Measurements from ENCODE around the gene ASPM. TPM values are rescaled to one million over a fixed set of nuclear protein-coding genes. Genes with fewer than 3 reads are reported as not detected.

The ASPM gene
- total and polyA plus RNA-seq, 9 of the 15 experiments (the other 6 are each of a cell fraction or from before 2014, with no cell fraction given): 22.7 to 84.4 (median 46.4) TPM

GRCh38 chr1:197062692-197063091 lies 83.8 kb downstream of the ASPM start:
- H3K4me2 ChIP-seq (ENCODE audit: insufficient read depth, low read length): no peak overlapping the region
- H3K27ac ChIP-seq (ENCODE audit: extremely low read depth, low read depth, low read length): no peak overlapping the region
- DNase-seq (ENCODE audit: extremely low read depth in 1 of 4, low spot score in 3 of 4) (no peak), FAIRE-seq (no peak), ATAC-seq (no peak)
- in situ Hi-C loops (cut with MboI) (no loop called here), intact Hi-C loops (cut with micrococcal nuclease) (loop anchor here (10.0 kb wide), 1 partner anchor 338 kb away; no protein-coding TSS in a partner anchor)
- no peaks in the 10 kb centered on the region for H3K9me3 ChIP-seq (replicated peaks; ENCODE audit: control insufficient read depth, insufficient read depth, low read depth, low read length)
- no peaks in the 10 kb centered on the region for H3K79me2 ChIP-seq (ENCODE audit: control insufficient read depth, insufficient read depth, low read length)
- WGBS (ENCODE audit: insufficient coverage, low coverage, missing lambda C conversion rate): 0% methylated on average over 2 of the region's 2 CpGs
- no peak overlapping the region for H2AFZ ChIP-seq (ENCODE audit: low read depth, low read length)
- no peaks in the 10 kb centered on the region for H3K27me3 ChIP-seq (ENCODE audit: control insufficient read depth in 2 of 2, insufficient read depth in 2 of 2, low read length in 2 of 2)
- H3K36me3 ChIP-seq (ENCODE audit: control insufficient read depth, insufficient read depth, low read length): no peaks in the 10 kb centered on the region
- no peaks in the 10 kb centered on the region for H3K9me1 ChIP-seq (ENCODE audit: control insufficient read depth, insufficient read depth, low read length)
- H4K20me1 ChIP-seq (replicated peaks; ENCODE audit: control insufficient read depth, insufficient read depth, low read length): no peaks in the 10 kb centered on the region
- no TSS peak for BruUV-seq (replicated peaks)
- H3K4me1 ChIP-seq (replicated peaks in 1 of 2; ENCODE audit: control insufficient read depth in 2 of 2, insufficient read depth in 2 of 2, low read length in 2 of 2): no peaks in the 10 kb centered on the region
- ChIA-PET CTCF (ENCODE audit: low intra/inter-chr PET ratio) (no interaction called here), POLR2A (no interaction called here)
- H3K9ac ChIP-seq (ENCODE audit: insufficient read depth in 1 of 2, low read depth in 2 of 2, low read length in 2 of 2): no peak overlapping the region
- H3K4me3 ChIP-seq: no peak overlapping the region
- TF ChIP-seq MYBL2 (IDR thresholded peaks at IDR 0.05; ENCODE audit: low read depth) (no peak), MYBL2 (CRISPR knock-in tag; IDR thresholded peaks at IDR 0.05; ENCODE audit: borderline replicate concordance) (no peak), NR2F6 (CRISPR knock-in tag; IDR thresholded peaks at IDR 0.05) (no peak), ZNF79 (CRISPR knock-in tag; IDR thresholded peaks at IDR 0.05; ENCODE audit: low read depth) (no peak), DIDO1 (tag; IDR thresholded peaks at IDR 0.05; ENCODE audit: low read depth) (no peak), BRD4 (IDR thresholded peaks at IDR 0.05) (no peak), CBX8 (IDR thresholded peaks at IDR 0.05; ENCODE audit: borderline replicate concordance, extremely low read depth, low read depth, low read length, poor library complexity, severe bottlenecking) (no peak), PCBP2 (IDR thresholded peaks at IDR 0.05; ENCODE audit: low read depth, low read length, poor library complexity, severe bottlenecking) (no peak), ZNF609 (CRISPR knock-in tag; IDR thresholded peaks at IDR 0.05; ENCODE audit: borderline replicate concordance) (no peak), ZNF277 (CRISPR knock-in tag; IDR thresholded peaks at IDR 0.05; ENCODE audit: borderline replicate concordance) (no peak), ZNF583 (CRISPR knock-in tag; IDR thresholded peaks at IDR 0.05) (no peak), NCOR1 (IDR thresholded peaks at IDR 0.05) (no peak), ZBTB11 (CRISPR knock-in tag; IDR thresholded peaks at IDR 0.05) (no peak)
